GM23248 (cell line): Measurements from ENCODE around the gene SZT2.

Experiments used
- EZH2 ChIP-seq: fragments of 200-600 bp; sonication (generic); IDR thresholded peaks from 2 replicates; pipeline ENCODE4 v1.6.1; 2018; ENCODE audit warnings: antibody characterized with exemption, mild to moderate bottlenecking; ENCODE audit not compliant: insufficient read depth, poor library complexity, severe bottlenecking
- EZH2phosphoT487 ChIP-seq: fragments of 200-600 bp; sonication (generic); IDR thresholded peaks from 2 replicates; pipeline ENCODE4 v1.6.1; 2018; ENCODE audit warnings: antibody characterized with exemption, moderate library complexity, mild to moderate bottlenecking, low read depth; ENCODE audit not compliant: insufficient read depth

GRCh38 chr1:43464681-43465504, 75.2 kb downstream of the SZT2 start:
- no peak for TF ChIP-seq EZH2phosphoT487
- no peak for TF ChIP-seq EZH2
